Measurements from ENCODE around the gene KASH5.

KASH5 gene

DNA sequence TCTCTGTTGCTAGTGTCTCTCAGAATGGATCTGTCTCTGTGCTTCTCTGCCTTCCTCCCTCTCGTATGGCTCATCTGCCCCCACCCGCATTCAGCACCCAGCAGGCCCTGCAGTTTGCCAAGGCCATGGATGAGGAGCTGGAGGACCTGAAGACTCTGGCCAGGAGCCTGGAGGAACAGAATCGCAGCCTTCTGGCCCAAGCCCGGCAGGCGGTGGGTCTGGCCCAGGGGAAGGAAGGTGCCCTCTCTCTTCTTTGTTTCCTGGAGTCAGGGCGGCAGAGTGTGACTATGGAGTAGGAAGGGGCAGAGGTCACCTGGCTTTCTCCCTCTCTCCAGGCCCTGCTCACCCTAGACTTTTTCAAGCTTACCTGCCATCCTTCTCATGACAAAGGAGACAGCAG, 10.9 kb downstream of the KASH5 start:
- ChIA-PET CTCF (interaction anchor here (0.6 to 1.3 kb wide), 2 partner anchors 44 to 72 kb away, joined by 3 to 10 read pairs; no protein-coding TSS in a partner anchor), POLR2A (interaction anchor here (1.0 kb wide), 1 partner anchor 46 kb away, joined by 6 read pairs; no protein-coding TSS in a partner anchor)
- no peak overlapping the region for H3K27ac ChIP-seq (ENCODE audit: extremely low read depth, low read depth, low read length)
- H3K4me3 ChIP-seq (ENCODE audit: low read depth, low read length), result no peak overlapping the region
- no peaks in the 10 kb centered on the region for H3K36me3 ChIP-seq (ENCODE audit: control insufficient read depth in 2 of 2, insufficient read depth in 1 of 2, low read length in 2 of 2)
- H3K4me1 ChIP-seq (ENCODE audit: control insufficient read depth, insufficient read depth, low read length), result peaks cover 6% of the 10 kb centered on the region
- TF ChIP-seq ZNF768 (tag by site-specific recombination; IDR thresholded peaks at IDR 0.05) (no peak), ZSCAN16 (tag by site-specific recombination; IDR thresholded peaks at IDR 0.05) (no peak), ZNF76 (tag by site-specific recombination; IDR thresholded peaks at IDR 0.05; ENCODE audit: borderline replicate concordance, low read depth) (no peak), ZNF394 (tag by site-specific recombination; IDR thresholded peaks at IDR 0.05; ENCODE audit: borderline replicate concordance) (no peak), EGR2 (tag by site-specific recombination; IDR thresholded peaks at IDR 0.05; ENCODE audit: low read depth) (no peak), ZNF561 (tag by site-specific recombination; IDR thresholded peaks at IDR 0.05; ENCODE audit: borderline replicate concordance) (no peak), ZNF23 (tag by site-specific recombination; IDR thresholded peaks at IDR 0.05; ENCODE audit: borderline replicate concordance) (no peak), PRDM1 (tag by site-specific recombination; IDR thresholded peaks at IDR 0.05) (no peak), MEIS1 (CRISPR knock-in tag; IDR thresholded peaks at IDR 0.05; ENCODE audit: borderline replicate concordance) (no peak)
- TF ChIP-seq, protein P1, sequence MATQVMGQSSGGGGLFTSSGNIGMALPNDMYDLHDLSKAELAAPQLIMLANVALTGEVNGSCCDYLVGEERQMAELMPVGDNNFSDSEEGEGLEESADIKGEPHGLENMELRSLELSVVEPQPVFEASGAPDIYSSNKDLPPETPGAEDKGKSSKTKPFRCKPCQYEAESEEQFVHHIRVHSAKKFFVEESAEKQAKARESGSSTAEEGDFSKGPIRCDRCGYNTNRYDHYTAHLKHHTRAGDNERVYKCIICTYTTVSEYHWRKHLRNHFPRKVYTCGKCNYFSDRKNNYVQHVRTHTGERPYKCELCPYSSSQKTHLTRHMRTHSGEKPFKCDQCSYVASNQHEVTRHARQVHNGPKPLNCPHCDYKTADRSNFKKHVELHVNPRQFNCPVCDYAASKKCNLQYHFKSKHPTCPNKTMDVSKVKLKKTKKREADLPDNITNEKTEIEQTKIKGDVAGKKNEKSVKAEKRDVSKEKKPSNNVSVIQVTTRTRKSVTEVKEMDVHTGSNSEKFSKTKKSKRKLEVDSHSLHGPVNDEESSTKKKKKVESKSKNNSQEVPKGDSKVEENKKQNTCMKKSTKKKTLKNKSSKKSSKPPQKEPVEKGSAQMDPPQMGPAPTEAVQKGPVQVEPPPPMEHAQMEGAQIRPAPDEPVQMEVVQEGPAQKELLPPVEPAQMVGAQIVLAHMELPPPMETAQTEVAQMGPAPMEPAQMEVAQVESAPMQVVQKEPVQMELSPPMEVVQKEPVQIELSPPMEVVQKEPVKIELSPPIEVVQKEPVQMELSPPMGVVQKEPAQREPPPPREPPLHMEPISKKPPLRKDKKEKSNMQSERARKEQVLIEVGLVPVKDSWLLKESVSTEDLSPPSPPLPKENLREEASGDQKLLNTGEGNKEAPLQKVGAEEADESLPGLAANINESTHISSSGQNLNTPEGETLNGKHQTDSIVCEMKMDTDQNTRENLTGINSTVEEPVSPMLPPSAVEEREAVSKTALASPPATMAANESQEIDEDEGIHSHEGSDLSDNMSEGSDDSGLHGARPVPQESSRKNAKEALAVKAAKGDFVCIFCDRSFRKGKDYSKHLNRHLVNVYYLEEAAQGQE (tag by site-specific recombination; IDR thresholded peaks at IDR 0.05), result no peak
- TF ChIP-seq, protein P2, sequence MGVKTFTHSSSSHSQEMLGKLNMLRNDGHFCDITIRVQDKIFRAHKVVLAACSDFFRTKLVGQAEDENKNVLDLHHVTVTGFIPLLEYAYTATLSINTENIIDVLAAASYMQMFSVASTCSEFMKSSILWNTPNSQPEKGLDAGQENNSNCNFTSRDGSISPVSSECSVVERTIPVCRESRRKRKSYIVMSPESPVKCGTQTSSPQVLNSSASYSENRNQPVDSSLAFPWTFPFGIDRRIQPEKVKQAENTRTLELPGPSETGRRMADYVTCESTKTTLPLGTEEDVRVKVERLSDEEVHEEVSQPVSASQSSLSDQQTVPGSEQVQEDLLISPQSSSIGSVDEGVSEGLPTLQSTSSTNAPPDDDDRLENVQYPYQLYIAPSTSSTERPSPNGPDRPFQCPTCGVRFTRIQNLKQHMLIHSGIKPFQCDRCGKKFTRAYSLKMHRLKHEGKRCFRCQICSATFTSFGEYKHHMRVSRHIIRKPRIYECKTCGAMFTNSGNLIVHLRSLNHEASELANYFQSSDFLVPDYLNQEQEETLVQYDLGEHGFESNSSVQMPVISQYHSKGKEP (tag by site-specific recombination; IDR thresholded peaks at IDR 0.05), result no peak
- no peaks in the 10 kb centered on the region for H3K9me3 ChIP-seq (ENCODE audit: control insufficient read depth, insufficient read depth, low read depth, low read length)

DNA sequence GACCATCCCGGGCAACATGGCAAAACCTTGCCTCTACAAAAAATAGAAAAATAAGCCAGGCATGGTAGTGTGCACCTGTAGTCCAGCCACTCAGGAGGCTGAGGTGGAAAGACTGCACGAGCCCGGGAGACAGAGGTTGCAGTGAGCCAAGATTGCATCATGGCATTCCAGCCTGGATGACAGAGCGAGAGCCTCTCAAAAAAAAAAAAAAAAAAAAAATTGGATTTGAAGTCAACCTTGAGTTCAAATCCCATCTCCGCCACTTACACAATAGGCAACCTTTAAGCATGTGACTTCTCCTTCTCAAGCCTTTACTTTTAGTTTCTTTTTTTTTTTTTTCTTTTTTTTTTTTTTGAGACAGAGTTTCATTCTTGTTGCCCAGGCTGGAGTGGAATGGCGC, 12.0 kb downstream of the KASH5 start:
- CTCF ChIA-PET, result interaction anchor here (1.3 kb wide), 1 partner anchor 43 kb away, joined by 10 read pairs; no protein-coding TSS in a partner anchor
- no peaks in the 10 kb centered on the region for H3K9me3 ChIP-seq (ENCODE audit: control insufficient read depth, insufficient read depth, low read depth, low read length)
- no peak overlapping the region for H3K4me3 ChIP-seq (ENCODE audit: low read depth, low read length)
- POLR2A ChIA-PET, result no interaction called here
- H3K36me3 ChIP-seq (ENCODE audit: control insufficient read depth in 2 of 2, insufficient read depth in 1 of 2, low read length in 2 of 2), result no peaks in the 10 kb centered on the region
- no peak for TF ChIP-seq ZNF707 (tag by site-specific recombination; IDR thresholded peaks at IDR 0.05)
- TF ChIP-seq, protein P3, sequence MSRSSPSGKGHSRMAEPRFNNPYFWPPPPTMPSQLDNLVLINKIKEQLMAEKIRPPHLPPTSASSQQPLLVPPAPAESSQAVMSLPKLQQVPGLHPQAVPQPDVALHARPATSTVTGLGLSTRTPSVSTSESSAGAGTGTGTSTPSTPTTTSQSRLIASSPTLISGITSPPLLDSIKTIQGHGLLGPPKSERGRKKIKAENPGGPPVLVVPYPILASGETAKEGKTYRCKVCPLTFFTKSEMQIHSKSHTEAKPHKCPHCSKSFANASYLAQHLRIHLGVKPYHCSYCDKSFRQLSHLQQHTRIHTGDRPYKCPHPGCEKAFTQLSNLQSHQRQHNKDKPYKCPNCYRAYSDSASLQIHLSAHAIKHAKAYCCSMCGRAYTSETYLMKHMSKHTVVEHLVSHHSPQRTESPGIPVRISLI (tag by site-specific recombination; IDR thresholded peaks at IDR 0.05), result peak; percentile 69; the same call in 1 of the 2 replicates
- H3K27ac ChIP-seq (ENCODE audit: extremely low read depth, low read depth, low read length), result no peak overlapping the region
- peaks cover 7% of the 10 kb centered on the region for H3K4me1 ChIP-seq (ENCODE audit: control insufficient read depth, insufficient read depth, low read length)

DNA sequence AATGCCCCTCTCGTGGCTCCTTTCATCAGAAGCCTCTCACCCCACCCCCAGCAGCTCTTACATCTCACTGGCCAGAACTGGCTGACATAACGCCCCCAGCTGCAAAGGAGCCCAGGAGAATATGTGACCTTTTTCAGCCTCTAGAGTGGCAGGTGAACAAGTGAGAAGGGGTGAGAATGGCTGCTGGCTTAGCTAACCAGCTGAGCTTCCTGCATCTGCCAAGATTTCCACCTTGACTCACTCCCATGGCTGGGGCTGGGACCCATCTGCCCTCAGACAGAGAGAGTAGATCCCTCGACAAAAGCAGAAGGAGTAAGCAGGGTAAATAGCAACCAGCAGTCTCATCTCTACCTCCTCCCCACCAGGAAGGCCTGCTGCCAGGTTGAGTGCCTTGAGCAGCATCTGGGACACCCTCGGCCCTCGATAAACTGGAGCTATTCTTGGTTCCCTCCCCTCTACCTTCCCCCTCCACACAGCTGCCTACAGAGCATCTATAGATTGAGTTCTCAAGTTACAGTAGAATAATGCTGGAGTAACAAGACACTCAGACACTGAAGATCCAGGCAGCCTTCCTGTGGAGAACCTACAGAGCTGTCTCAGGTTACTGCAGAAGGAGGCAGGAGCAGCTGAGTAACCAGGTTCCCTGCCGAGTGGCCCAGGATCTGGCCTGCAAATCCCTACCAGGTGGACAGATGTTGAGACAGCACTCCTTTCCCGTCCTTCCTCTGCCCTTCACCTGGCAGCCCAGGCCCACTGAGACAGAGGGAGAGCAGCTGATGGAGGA, 15.5 kb downstream of the KASH5 start:
- Histone ChIP-seq H3K36me3 (ENCODE audit: control insufficient read depth in 2 of 2, insufficient read depth in 1 of 2, low read length in 2 of 2) (no peaks in the 10 kb centered on the region), H3K9me3 (ENCODE audit: control insufficient read depth, insufficient read depth, low read depth, low read length) (no peaks in the 10 kb centered on the region), H3K4me1 (ENCODE audit: control insufficient read depth, insufficient read depth, low read length) (peaks cover 10% of the 10 kb centered on the region), H3K4me3 (ENCODE audit: low read depth, low read length) (no peak overlapping the region), H3K27ac (ENCODE audit: extremely low read depth, low read depth, low read length) (peak overlapping the region; percentile 74)
- POLR2A ChIA-PET, result interaction anchor here (0.5 to 1.8 kb wide), 7 partner anchors 12 to 272 kb away, joined by 3 to 9 read pairs (median 3); partner anchors contain the start of gene ALDH16A1
- CTCF ChIA-PET, result interaction anchor here (0.5 to 1.3 kb wide), 6 partner anchors 10 to 275 kb away, joined by 3 to 5 read pairs (median 4); no protein-coding TSS in a partner anchor
- TF ChIP-seq ZNF610 (tag by site-specific recombination; IDR thresholded peaks at IDR 0.05; ENCODE audit: borderline replicate concordance) (peak; percentile 63), ZNF366 (tag by site-specific recombination; conservative IDR thresholded peaks at IDR 0.05) (peak; percentile 74)
- TF ChIP-seq, protein P4, sequence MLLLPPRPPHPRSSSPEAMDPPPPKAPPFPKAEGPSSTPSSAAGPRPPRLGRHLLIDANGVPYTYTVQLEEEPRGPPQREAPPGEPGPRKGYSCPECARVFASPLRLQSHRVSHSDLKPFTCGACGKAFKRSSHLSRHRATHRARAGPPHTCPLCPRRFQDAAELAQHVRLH (tag by site-specific recombination; IDR thresholded peaks at IDR 0.05), result peak; percentile 51
- TF ChIP-seq, protein P5, sequence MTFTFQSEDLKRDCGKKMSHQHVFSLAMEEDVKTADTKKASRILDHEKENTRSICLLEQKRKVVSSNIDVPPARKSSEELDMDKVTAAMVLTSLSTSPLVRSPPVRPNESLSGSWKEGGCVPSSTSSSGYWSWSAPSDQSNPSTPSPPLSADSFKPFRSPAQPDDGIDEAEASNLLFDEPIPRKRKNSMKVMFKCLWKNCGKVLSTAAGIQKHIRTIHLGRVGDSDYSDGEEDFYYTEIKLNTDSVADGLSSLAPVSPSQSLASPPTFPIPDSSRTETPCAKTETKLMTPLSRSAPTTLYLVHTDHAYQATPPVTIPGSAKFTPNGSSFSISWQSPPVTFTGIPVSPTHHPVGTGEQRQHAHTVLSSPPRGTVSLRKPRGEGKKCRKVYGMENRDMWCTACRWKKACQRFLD (tag by site-specific recombination; IDR thresholded peaks at IDR 0.05), result no peak
- TF ChIP-seq, protein P6, sequence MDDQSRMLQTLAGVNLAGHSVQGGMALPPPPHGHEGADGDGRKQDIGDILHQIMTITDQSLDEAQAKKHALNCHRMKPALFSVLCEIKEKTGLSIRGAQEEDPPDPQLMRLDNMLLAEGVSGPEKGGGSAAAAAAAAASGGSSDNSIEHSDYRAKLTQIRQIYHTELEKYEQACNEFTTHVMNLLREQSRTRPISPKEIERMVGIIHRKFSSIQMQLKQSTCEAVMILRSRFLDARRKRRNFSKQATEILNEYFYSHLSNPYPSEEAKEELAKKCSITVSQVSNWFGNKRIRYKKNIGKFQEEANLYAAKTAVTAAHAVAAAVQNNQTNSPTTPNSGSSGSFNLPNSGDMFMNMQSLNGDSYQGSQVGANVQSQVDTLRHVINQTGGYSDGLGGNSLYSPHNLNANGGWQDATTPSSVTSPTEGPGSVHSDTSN (CRISPR knock-in tag; IDR thresholded peaks at IDR 0.05), result 0 out of 2 replicates have a peak, but pooled peaks have one; percentile 51
- TF ChIP-seq, protein P2 (tag by site-specific recombination; IDR thresholded peaks at IDR 0.05), result peak; percentile 62

All from HEK293 (cell line).